Stimulated activated naive B cell treated with anti-CD40 and anti-IgM and Interleukin-4, amounts not matched to agents 10 μg/mL and 1 μg/mL and 100 μg/mL, for 72 hours (primary cell): Measurements from ENCODE around the gene NOC2L.

Source experiments
- ATAC-seq, 2 donors: fragments of 150-1000 bp; cut with Tn5 transposase; replicated peaks; 2 replicates each; pipeline ENCODE4 v1.10.0; 2021; ENCODE audit warnings: moderate library complexity in 1 of 2
- DNase-seq: peaks from one replicate; pipeline ENCODE4 v3.0.0; 2021
- H3K27ac Mint-ChIP-seq: one replicate; pipeline ENCODE4 v1.8.0; 2022; ENCODE audit warnings: mild to moderate bottlenecking, mixed read lengths
- H3K27me3 Mint-ChIP-seq, 2 donors: one replicate each; pipeline ENCODE4 v1.8.0; 2022; ENCODE audit warnings: mixed read lengths in 2 of 2
- H3K36me3 Mint-ChIP-seq, 2 donors: one replicate each; pipeline ENCODE4 v1.8.0; 2022; ENCODE audit warnings: mixed read lengths in 2 of 2, mild to moderate bottlenecking in 1 of 2
- H3K4me1 Mint-ChIP-seq, 2 donors: one replicate each; pipeline ENCODE4 v1.8.0; 2022; ENCODE audit warnings: mixed read lengths in 2 of 2, mild to moderate bottlenecking in 1 of 2
- H3K4me3 Mint-ChIP-seq, 2 donors: one replicate each; pipeline ENCODE4 v1.8.0; 2022; ENCODE audit warnings: mild to moderate bottlenecking in 2 of 2, mixed read lengths in 2 of 2, moderate library complexity in 1 of 2
- H3K9me3 Mint-ChIP-seq, 2 donors: one replicate each; pipeline ENCODE4 v1.8.0; 2022; ENCODE audit warnings: mixed read lengths in 2 of 2, mild to moderate bottlenecking in 1 of 2

The NOC2L gene

GRCh38 chr1:941015-941587 is 18.0 kb downstream of the NOC2L start:
- ATAC-seq (peak; percentile 8 to 10), DNase-seq (no peak)
- Mint-ChIP-seq H3K27me3 (peaks cover 36 to 46% of the 10 kb centered on the region in 2 donors), H3K9me3 (no peaks in the 10 kb centered on the region), H3K36me3 (peaks cover 17 to 19% of the 10 kb centered on the region in 2 donors), H3K27ac (peak overlapping the region; percentile 80), H3K4me1 (peaks cover 14 to 26% of the 10 kb centered on the region in 2 donors), H3K4me3 (peak overlapping the region; percentile 75 to 80)

GRCh38 chr1:940107-941014 is 18.7 kb downstream of the NOC2L start:
- Mint-ChIP-seq H3K9me3 (no peaks in the 10 kb centered on the region), H3K27ac (no peak overlapping the region), H3K4me1 (peaks cover 14 to 20% of the 10 kb centered on the region in 2 donors), H3K4me3 (peak overlapping the region; percentile 46 to 75), H3K27me3 (peaks cover 42 to 52% of the 10 kb centered on the region in 2 donors), H3K36me3 (peaks cover 10 to 12% of the 10 kb centered on the region in 2 donors)
- no peak for DNase-seq
- ATAC-seq = peak; percentile 26 to 35

- peaks cover 4 to 5% of the 10 kb centered on the region in 2 donors for H3K36me3 Mint-ChIP-seq
- H3K9me3 Mint-ChIP-seq = no peaks in the 10 kb centered on the region
- peaks cover 49 to 59% of the 10 kb centered on the region in 2 donors for H3K27me3 Mint-ChIP-seq
- peak overlapping the region in 1 of 2 donors; percentile 75 for H3K4me3 Mint-ChIP-seq
- DNase-seq (no peak), ATAC-seq (no peak)
- H3K4me1 Mint-ChIP-seq = peaks cover 16 to 20% of the 10 kb centered on the region in 2 donors
- no peak overlapping the region for H3K27ac Mint-ChIP-seq
Observed at GRCh38 chr1:939511-940106, 19.4 kb downstream of the NOC2L start.

GRCh38 chr1:938711-939489 is 20.2 kb downstream of the NOC2L start:
- Mint-ChIP-seq H3K9me3 (no peaks in the 10 kb centered on the region), H3K4me3 (no peak overlapping the region), H3K4me1 (peaks cover 16 to 20% of the 10 kb centered on the region in 2 donors), H3K36me3 (peaks cover under 1 to 1% of the 10 kb centered on the region in 2 donors), H3K27ac (no peak overlapping the region), H3K27me3 (peaks cover 49 to 59% of the 10 kb centered on the region in 2 donors)
- no peak for ATAC-seq
- no peak for DNase-seq

GRCh38 chr1:938088-938683 is 20.9 kb downstream of the NOC2L start:
- DNase-seq (no peak), ATAC-seq (peak; percentile 46 to 60)
- peaks cover 54 to 63% of the 10 kb centered on the region in 2 donors for H3K27me3 Mint-ChIP-seq
- peaks cover 16 to 20% of the 10 kb centered on the region in 2 donors for H3K4me1 Mint-ChIP-seq
- no peak overlapping the region for H3K4me3 Mint-ChIP-seq
- H3K27ac Mint-ChIP-seq = peak overlapping the region; percentile 17
- H3K36me3 Mint-ChIP-seq = peaks cover 0 to 1% of the 10 kb centered on the region in 2 donors
- no peaks in the 10 kb centered on the region for H3K9me3 Mint-ChIP-seq

GRCh38 chr1:937521-937920 is 21.5 kb downstream of the NOC2L start:
- Mint-ChIP-seq H3K9me3 (no peaks in the 10 kb centered on the region), H3K4me1 (peaks cover 16% of the 10 kb centered on the region in 2 donors), H3K27me3 (peaks cover 61 to 66% of the 10 kb centered on the region in 2 donors), H3K4me3 (no peak overlapping the region), H3K36me3 (peaks cover 0 to 1% of the 10 kb centered on the region in 2 donors), H3K27ac (no peak overlapping the region)
- DNase-seq = no peak
- no peak for ATAC-seq

GRCh38 chr1:936348-937264 is 22.4 kb downstream of the NOC2L start:
- DNase-seq (no peak), ATAC-seq (no peak)
- H3K4me1 Mint-ChIP-seq = peaks cover 16 to 17% of the 10 kb centered on the region in 2 donors
- no peaks in the 10 kb centered on the region for H3K9me3 Mint-ChIP-seq
- no peak overlapping the region for H3K27ac Mint-ChIP-seq
- H3K36me3 Mint-ChIP-seq = peaks cover 0 to 1% of the 10 kb centered on the region in 2 donors
- H3K4me3 Mint-ChIP-seq = no peak overlapping the region
- peaks cover 62 to 69% of the 10 kb centered on the region in 2 donors for H3K27me3 Mint-ChIP-seq

- H3K4me3 Mint-ChIP-seq = peak overlapping the region in 1 of 2 donors; percentile 13
- peaks cover 0 to 1% of the 10 kb centered on the region in 2 donors for H3K36me3 Mint-ChIP-seq
- H3K27ac Mint-ChIP-seq = no peak overlapping the region
- peaks cover 11 to 13% of the 10 kb centered on the region in 2 donors for H3K4me1 Mint-ChIP-seq
- ATAC-seq = no peak
- no peaks in the 10 kb centered on the region for H3K9me3 Mint-ChIP-seq
- H3K27me3 Mint-ChIP-seq = peaks cover 62 to 69% of the 10 kb centered on the region in 2 donors
- no peak for DNase-seq
Observed at GRCh38 chr1:935751-936231, 23.3 kb downstream of the NOC2L start.

GRCh38 chr1:934991-935750 is 23.9 kb downstream of the NOC2L start:
- Mint-ChIP-seq H3K9me3 (no peaks in the 10 kb centered on the region), H3K4me1 (peaks cover 10% of the 10 kb centered on the region in 2 donors), H3K27ac (peak overlapping the region; percentile 16), H3K4me3 (peak overlapping the region in 1 of 2 donors; percentile 13), H3K27me3 (peaks cover 60 to 72% of the 10 kb centered on the region in 2 donors), H3K36me3 (peaks cover 0 to 1% of the 10 kb centered on the region in 2 donors)
- DNase-seq (no peak), ATAC-seq (no peak)

GRCh38 chr1:933603-933940 is 25.5 kb downstream of the NOC2L start:
- ATAC-seq (no peak), DNase-seq (no peak)
- Mint-ChIP-seq H3K36me3 (peaks cover 0 to 1% of the 10 kb centered on the region in 2 donors), H3K4me1 (peaks cover 5 to 7% of the 10 kb centered on the region in 2 donors), H3K27ac (no peak overlapping the region), H3K9me3 (no peaks in the 10 kb centered on the region), H3K4me3 (no peak overlapping the region), H3K27me3 (peaks cover 61 to 70% of the 10 kb centered on the region in 2 donors)

GRCh38 chr1:932776-933602 is 26.1 kb downstream of the NOC2L start:
- Mint-ChIP-seq H3K27me3 (peaks cover 60 to 70% of the 10 kb centered on the region in 2 donors), H3K36me3 (peaks cover 0 to 1% of the 10 kb centered on the region in 2 donors), H3K27ac (no peak overlapping the region), H3K4me1 (peaks cover 5% of the 10 kb centered on the region in 2 donors), H3K9me3 (no peaks in the 10 kb centered on the region), H3K4me3 (no peak overlapping the region)
- ATAC-seq (no peak), DNase-seq (no peak)
